ENCODE measurements around the gene CYFIP2.
"Not testable (repeated sequence)": the region's sequence is repeated elsewhere in the genome, so short reads cannot be mapped to it uniquely, and the experiment has no call there.

CYFIP2 gene

GRCh38 chr5:157241483-157241882 is 24.4 kb upstream of the CYFIP2 start:
- no peak for TF ChIP-seq BACH2 (CRISPR knock-in tag; IDR thresholded peaks at IDR 0.05; ENCODE audit: borderline replicate concordance)
- no peak for TF ChIP-seq ARNTL (CRISPR knock-in tag; IDR thresholded peaks at IDR 0.05; ENCODE audit: borderline replicate concordance, low read depth)
- TF ChIP-seq GLIS3 (CRISPR knock-in tag; IDR thresholded peaks at IDR 0.05) = no peak
- no peak for TF ChIP-seq ZNF8 (CRISPR knock-in tag; IDR thresholded peaks at IDR 0.05)
- TF ChIP-seq ZFP30 (CRISPR knock-in tag; IDR thresholded peaks at IDR 0.05) = no peak
- TF ChIP-seq TOX (CRISPR knock-in tag; IDR thresholded peaks at IDR 0.05; ENCODE audit: borderline replicate concordance) = no peak
- no peak for TF ChIP-seq CREB5 (CRISPR knock-in tag; IDR thresholded peaks at IDR 0.05; ENCODE audit: low read depth)
- TF ChIP-seq POU6F1 (CRISPR knock-in tag; IDR thresholded peaks at IDR 0.05; ENCODE audit: borderline replicate concordance, low read depth) = no peak
- no peak for TF ChIP-seq ZFP3 (CRISPR knock-in tag; IDR thresholded peaks at IDR 0.05)
- TF ChIP-seq CSRNP3 (CRISPR knock-in tag; IDR thresholded peaks at IDR 0.05) = no peak
- TF ChIP-seq ESRRG (CRISPR knock-in tag; IDR thresholded peaks at IDR 0.05) = no peak
- no peak for TF ChIP-seq CSDC2 (CRISPR knock-in tag; IDR thresholded peaks at IDR 0.05)
- TF ChIP-seq RARB (CRISPR knock-in tag; IDR thresholded peaks at IDR 0.05) = no peak
- TF ChIP-seq ISL1 (CRISPR knock-in tag; IDR thresholded peaks at IDR 0.05) = no peak
- TF ChIP-seq ZC3H10 (CRISPR knock-in tag; IDR thresholded peaks at IDR 0.05) = no peak
- no peak for TF ChIP-seq SNAI2 (CRISPR knock-in tag; IDR thresholded peaks at IDR 0.05)
- no peak for TF ChIP-seq TSHZ2 (CRISPR knock-in tag; IDR thresholded peaks at IDR 0.05)
- no peak for TF ChIP-seq TCF4 (CRISPR knock-in tag; IDR thresholded peaks at IDR 0.05; ENCODE audit: borderline replicate concordance)
- no peak for ATAC-seq

GRCh38 chr5:157244704-157245103 is 21.2 kb upstream of the CYFIP2 start:
- not testable (repeated sequence) for ATAC-seq

GRCh38 chr5:157245476-157245875 is 20.4 kb upstream of the CYFIP2 start:
- 0 out of 3 replicates have a peak, but pooled peaks have one; percentile 37 for ATAC-seq
- TF ChIP-seq CSRNP3 (CRISPR knock-in tag; IDR thresholded peaks at IDR 0.05) = no peak
- TF ChIP-seq ARNTL (CRISPR knock-in tag; IDR thresholded peaks at IDR 0.05; ENCODE audit: borderline replicate concordance, low read depth) = no peak
- no peak for TF ChIP-seq BACH2 (CRISPR knock-in tag; IDR thresholded peaks at IDR 0.05; ENCODE audit: borderline replicate concordance)
- no peak for TF ChIP-seq ZFP30 (CRISPR knock-in tag; IDR thresholded peaks at IDR 0.05)
- no peak for TF ChIP-seq GLIS3 (CRISPR knock-in tag; IDR thresholded peaks at IDR 0.05)
- TF ChIP-seq ZC3H10 (CRISPR knock-in tag; IDR thresholded peaks at IDR 0.05) = no peak
- TF ChIP-seq SNAI2 (CRISPR knock-in tag; IDR thresholded peaks at IDR 0.05) = no peak
- TF ChIP-seq RARB (CRISPR knock-in tag; IDR thresholded peaks at IDR 0.05) = no peak
- no peak for TF ChIP-seq TSHZ2 (CRISPR knock-in tag; IDR thresholded peaks at IDR 0.05)
- TF ChIP-seq POU6F1 (CRISPR knock-in tag; IDR thresholded peaks at IDR 0.05; ENCODE audit: borderline replicate concordance, low read depth) = no peak
- TF ChIP-seq PATZ1 (CRISPR knock-in tag; IDR thresholded peaks at IDR 0.05; ENCODE audit: borderline replicate concordance) = no peak
- TF ChIP-seq ZNF70 (CRISPR knock-in tag; IDR thresholded peaks at IDR 0.05) = no peak
- TF ChIP-seq OSR1 (CRISPR knock-in tag; IDR thresholded peaks at IDR 0.05) = no peak

All from SK-N-SH treated with all-trans-retinoic acid at 6 μM for 48 hours (cell line).